ENCODE measurements around the gene MAPT.

- TF ChIP-seq EZH2 (optimal IDR thresholded peaks at IDR 0.05; ENCODE audit: low read depth, low read length) (no peak), CTCF (IDR thresholded peaks at IDR 0.05; ENCODE audit: low read length) (no peak), EZH2phosphoT487 (IDR thresholded peaks at IDR 0.05; ENCODE audit: low read length) (no peak)
Measured at GRCh38 chr17:45935197-45935709, 40.9 kb downstream of the MAPT start.
